Activated effector memory CD4-positive, alpha-beta T cell treated with Interleukin-2 at 50 U/mL for 16 hours (primary cell): ENCODE measurements around the gene SYTL3.

Experiments used
- DNase-seq: peaks from one replicate; pipeline ENCODE4 v3.0.0-alpha.2; 2020

SYTL3 gene

DNA sequence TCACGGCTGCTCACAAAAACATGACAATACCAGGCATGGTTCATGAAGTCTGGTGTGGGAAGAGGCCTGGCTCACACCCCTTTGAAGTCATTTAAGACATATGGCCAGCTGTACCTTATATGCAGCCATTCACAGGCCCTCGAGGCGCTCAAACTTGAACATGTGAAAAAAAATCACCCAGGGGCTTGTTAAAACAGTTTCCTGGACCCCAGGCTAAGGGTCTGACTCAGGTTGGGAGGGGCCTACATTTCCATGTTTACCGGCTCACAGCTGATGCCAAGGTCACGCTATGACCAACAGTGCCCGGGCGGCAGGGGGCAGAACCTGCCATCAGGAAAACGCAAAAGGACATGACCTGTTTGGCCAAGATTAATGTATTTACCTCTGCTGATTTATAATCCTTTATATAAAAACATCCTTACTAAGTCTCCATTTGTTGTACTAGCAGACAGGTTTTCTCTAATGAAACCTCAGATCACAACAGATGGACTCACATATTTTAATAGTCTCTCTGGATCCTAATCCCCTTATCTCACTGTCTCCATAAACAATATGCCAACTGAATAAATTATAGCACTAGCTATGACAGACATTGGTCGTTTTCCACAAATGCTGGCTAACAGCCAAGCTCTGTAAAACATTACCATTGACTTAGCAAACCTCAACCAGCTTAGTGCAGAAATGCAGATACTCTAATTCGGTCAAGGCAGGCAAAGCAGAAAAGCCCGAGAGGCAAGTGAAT, 149.4 kb downstream of the SYTL3 start:
- DNase-seq = no peak

DNA sequence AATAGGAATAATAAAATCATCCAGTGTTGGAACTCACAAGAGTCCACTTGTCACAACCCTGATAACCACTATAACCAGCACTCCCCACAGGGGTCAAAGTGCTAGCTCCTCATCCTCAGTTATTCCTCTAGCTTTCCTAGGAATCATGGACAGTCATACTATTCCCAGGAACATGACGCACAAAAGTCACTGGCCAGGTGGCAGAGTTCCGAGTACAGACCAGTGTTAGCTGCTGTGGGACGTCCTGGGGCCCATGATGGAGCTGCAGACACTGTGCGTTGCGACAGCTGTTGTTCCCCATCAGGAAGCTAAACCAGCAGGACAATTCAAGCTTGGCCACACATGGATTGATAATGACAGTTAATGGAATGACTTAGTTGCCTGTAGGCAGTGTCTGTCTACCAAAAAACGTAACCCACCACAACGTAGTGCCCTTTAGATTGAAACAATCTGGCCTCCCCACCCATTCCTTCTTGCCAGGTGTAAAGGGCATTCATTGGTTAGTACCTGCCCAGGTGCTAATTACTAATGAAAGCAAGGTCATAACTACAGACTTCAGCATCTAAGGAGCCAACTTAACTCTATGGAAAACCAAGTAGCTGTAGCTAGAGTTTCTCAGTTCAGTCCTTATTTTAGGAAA, 151.9 kb downstream of the SYTL3 start:
- DNase-seq = no peak

DNA sequence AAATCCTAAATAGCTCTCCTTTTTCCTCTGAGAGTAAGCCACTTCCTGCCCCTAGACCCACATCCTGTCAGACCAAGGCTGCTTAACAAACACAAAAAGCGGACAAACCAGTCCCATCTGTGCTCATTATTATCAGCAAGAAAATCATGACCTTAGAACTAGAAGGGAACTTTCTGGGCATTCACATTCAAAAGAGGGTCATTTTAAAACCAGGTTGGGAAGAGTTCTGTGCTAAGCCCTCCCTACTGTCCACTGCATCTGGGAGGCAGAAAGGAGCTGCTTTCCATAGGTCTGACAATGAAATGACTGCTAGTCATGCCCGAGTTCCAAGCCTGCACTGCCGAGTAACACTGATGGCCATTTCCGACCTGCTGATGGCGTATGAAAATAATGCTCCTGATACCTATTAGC, 153.9 kb downstream of the SYTL3 start:
- DNase-seq = peak; percentile 28

DNA sequence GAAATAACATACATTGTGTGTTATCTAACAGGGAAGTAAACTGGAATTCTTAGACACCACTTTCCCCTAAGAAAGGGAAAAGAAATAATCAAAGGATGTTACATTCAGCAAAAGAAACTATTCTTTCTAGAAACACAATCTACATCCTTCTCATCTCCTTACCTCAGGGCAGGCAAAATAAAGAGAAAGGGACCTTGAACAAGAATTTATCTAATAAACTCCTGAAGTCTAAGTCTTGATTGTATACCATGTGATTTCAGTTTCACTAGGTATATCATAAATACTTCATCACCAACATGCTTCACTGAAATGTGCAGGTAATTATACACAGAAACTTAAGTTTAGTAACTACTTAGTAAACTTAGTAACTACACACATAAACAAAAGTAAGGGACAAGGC, 154.4 kb downstream of the SYTL3 start:
- DNase-seq = no peak

DNA sequence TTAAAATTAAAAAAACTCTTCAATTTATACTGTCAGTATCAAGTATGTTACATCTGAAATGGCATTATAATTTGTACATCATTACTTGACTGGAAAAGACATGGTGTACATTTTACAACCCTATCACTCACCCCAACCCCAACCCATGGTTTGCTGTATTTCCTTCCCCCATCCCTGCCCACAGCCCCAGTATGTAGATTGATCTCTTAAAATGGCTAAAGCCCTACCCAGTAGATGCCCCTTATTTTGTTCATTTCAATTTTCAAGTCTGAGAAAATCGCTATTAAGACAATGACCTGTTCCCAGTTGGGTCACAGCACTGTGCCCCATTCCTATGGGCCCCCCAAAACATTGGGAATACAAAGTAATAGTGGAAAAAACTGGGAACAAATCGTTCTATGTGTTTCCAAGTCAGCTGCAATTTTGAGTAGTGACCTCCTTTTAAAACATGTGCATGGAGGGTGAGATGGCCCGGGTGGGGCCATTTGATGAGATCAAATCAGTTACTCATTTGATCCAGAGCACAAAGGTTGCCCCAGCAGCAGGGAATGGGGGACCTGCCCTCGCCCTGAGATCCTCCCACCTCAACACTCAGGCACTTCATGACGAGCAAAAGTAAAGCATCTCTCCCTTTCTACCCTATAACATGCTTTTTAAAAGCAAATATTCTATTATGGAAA, 156.0 kb downstream of the SYTL3 start:
- DNase-seq = no peak

DNA sequence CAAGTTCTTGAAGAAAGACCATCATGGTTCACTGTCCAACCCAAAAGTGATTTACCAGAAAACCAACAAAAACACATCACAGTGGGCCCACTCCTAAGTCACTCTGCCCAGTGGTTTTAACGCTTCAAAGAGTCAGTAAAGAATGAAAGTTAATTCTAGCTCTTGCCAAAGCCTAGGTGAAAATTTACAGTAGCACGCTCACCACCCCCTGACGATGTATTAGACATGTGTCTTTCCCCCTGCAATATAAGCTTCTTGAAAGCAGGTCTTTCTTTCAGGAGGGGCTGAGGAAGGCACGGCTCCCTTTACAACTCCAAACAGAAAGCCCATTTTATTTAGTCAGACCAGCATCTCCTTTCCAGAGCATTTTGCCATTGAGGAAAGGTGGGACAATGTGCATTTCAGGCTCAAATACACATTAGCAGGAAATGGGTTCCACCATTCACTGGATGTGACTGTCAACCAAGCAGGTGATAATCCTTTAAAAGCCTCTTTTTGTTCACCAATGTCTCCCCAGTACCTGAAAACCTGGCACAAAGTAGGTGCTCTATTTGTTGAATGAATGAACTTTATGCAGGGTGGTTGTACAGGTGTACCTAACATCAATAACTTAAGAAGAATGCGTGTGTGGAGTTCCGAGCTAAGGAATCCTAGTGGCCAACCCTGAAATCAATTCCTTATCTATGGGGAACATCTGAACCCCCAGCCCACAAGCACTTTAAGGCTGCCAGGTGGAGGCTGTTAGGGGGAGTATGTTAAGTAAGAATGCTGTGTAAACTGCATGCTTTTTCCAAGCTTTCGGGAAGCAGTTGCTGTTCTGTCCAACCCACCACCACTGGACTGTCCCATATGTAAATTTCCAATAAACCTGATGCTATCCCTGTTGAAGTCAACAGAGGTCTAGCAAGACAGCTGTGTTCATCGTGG, 157.9 kb downstream of the SYTL3 start:
- DNase-seq = no peak

DNA sequence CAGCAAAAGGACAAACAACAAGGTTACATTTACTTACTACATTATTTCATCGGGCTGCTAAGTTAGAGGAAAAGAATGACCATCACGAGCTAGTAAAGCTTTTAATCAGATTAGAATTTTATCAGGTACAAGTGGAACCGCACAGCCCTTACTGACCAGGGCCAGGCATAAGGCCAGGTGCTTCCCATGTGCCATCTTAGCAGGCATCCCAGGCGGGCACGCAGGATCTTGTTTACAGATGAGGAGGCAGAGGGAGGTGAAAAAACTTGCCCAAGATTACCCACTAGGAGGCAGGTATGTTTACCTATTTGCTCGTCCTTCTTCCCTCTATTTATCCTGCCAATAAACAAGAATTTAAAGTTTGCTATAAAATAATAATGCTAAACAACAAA, 158.6 kb downstream of the SYTL3 start:
- DNase-seq = no peak

DNA sequence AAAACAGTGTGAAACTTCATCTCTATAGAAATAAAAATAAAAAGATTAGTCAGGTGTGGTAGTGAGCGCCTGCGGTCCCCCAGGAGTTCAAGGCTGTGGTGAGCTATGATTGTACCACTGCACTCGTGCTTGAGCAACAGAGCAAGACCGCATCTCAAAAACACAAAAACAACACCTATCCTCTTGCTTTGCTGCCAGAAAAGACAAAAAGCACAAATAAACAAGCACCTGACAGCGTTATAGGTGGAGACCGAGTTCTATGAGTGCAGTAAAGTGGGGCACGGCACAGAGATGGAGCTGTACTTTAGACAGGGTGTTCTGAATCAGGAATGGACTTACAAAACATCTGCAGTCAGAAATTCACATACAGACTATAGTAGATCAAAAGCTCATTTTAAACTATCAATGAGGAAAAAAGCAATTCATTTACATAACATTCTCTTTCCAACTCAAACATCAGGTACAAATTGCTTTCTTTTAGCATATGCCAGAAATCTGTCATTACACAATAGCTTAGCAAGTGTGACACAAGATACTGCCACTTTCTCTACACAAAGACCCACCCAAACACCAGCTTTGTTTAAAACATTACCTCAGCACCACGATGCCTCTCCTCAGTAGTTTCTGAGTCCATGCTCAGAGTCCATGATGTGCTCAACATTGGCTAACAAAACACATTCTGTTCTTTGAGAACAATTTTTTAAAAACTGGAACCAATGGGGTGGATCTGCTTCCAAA, 159.3 kb downstream of the SYTL3 start:
- peak; percentile 19 for DNase-seq

DNA sequence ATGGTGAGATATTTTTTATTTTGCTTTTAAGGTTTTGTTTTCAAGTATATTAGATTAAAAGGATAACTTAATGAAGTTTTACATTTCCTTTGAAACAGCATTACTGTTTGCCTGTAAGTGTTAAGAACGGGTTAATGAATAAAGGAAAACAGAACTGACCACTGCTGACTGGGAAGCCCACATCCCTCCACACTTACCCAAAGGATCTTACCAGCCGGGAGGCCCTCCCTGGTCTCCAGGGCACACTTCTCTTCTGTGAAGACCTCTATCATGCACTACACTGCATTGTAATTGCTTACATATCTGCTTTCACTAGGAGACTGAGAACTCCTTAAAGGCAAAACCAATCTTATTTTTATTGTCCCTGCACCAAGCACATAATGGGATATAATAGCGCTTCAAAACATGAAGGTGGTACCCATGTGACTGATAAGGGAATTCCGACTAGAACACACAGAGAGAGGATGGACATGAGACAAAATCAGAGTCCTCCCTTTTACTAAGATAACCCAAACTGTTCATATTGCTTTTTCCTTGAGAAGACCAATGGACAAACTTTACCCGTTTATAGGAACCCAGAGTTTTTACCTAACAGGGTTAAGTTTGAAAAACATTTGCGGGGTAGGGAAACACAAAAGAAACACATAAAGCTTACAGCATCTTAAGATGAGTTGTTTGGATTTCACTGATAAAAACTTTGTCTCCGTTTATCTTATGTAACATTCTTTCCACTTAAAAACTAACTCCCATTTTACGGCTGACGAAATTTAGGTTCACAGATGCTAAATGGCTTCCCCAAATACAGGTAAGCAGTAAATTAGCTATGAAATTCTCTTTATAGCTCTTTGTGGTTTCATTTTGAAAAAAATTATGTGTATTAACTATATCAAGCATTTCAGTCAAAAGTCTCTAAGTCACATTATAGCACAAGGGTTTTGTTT, 160.6 kb downstream of the SYTL3 start:
- DNase-seq = no peak

DNA sequence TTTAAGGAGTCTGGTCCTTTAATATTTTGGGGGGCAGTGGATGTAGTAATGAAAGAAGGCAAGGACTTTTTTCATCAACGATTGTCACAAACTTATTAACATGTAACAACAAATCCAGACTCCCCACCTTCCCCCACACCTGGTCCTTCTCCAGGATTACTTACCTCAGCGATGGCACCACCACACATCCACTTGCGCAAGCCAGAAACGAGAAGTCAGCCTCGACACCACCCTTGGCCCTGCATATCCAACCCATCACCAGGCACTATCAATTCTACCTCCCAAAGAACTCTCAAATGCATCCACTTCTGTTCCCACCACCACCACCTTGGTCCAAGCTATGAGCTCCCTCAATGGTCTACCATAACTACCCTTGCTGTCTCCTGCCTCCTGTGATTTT, 162.8 kb downstream of the SYTL3 start:
- no peak for DNase-seq

DNA sequence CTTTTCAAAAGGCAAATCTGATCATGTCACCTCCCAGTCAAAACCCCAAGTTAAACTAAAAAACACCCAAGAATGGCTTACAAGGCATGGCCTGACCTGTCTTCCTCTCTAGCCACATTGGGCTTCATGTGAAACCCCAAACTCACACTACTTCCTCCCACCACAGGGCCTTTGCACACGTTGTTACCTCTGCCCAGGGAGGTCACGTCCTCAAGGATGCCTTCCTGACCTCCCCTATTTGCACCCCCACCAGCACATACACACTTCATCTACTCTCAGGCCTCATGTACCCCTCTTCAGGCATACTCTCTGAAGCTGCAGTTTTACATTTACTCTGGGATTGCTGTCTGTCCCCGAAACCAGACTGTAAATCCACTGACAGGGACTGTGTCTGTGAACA, 163.2 kb downstream of the SYTL3 start:
- DNase-seq = no peak
